ENCODE measurements around the gene AIM2. TPM values are rescaled to one million over a fixed set of nuclear protein-coding genes. Genes with fewer than 3 reads are reported as not detected.
A peak's percentile ranks its signal among the peaks of the same experiment; 100 is the strongest.

AIM2 gene
- total and polyA plus RNA-seq, 10 of the 15 experiments (the other 5 are each of a cell fraction or from before 2014, with no cell fraction given), result 7.9 to 35.7 (median 12.8) TPM

DNA sequence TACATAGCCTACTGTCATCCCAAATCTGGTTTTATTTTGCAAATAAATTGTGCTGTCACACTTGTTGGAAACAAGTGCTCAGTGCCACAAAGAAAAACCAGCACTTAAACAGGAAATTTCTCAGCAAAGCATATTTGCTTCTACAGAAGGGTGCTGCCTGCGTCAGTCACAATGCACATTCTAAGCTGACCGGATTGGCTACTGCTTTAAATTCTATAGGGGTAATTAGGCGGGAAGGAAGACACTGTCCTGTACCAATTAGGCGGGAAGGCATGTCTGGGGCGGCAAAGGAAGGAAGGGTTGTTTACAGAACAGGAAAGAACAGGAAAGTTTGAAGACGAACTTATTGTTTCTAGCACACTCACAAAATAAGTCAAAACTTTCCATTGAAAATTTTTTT is 64.1 kb downstream of the AIM2 start (continued):
- TF ChIP-seq, protein P1, sequence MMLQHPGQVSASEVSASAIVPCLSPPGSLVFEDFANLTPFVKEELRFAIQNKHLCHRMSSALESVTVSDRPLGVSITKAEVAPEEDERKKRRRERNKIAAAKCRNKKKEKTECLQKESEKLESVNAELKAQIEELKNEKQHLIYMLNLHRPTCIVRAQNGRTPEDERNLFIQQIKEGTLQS (IDR thresholded peaks at IDR 0.05; ENCODE audit: borderline replicate concordance, extremely low read depth, low read depth, low read length), result no peak
- TF ChIP-seq, protein P2, sequence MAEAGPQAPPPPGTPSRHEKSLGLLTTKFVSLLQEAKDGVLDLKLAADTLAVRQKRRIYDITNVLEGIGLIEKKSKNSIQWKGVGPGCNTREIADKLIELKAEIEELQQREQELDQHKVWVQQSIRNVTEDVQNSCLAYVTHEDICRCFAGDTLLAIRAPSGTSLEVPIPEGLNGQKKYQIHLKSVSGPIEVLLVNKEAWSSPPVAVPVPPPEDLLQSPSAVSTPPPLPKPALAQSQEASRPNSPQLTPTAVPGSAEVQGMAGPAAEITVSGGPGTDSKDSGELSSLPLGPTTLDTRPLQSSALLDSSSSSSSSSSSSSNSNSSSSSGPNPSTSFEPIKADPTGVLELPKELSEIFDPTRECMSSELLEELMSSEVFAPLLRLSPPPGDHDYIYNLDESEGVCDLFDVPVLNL (IDR thresholded peaks at IDR 0.05; ENCODE audit: low read depth, low read length), result peak; percentile 68
- TF ChIP-seq PBX3 (IDR thresholded peaks at IDR 0.05; ENCODE audit: insufficient replicate concordance, low read depth, low read length) (peak; percentile 35), E4F1 (IDR thresholded peaks at IDR 0.05; ENCODE audit: borderline replicate concordance, partially characterized antibody) (no peak), POU2F2 (IDR thresholded peaks at IDR 0.05; ENCODE audit: borderline replicate concordance, low read depth, low read length) (peak; percentile 59; the same call in 1 of the 3 replicates), E2F8 (IDR thresholded peaks at IDR 0.05; ENCODE audit: low read depth, partially characterized antibody) (peak; percentile 80), MXI1 (IDR thresholded peaks at IDR 0.05; ENCODE audit: low read depth, low read length) (peak; percentile 67; the same call in 1 of the 2 replicates), RB1 (IDR thresholded peaks at IDR 0.05; ENCODE audit: borderline replicate concordance) (peak; percentile 80; the same call in 1 of the 2 replicates), SIN3A (IDR thresholded peaks at IDR 0.05; ENCODE audit: low read depth, low read length) (0 out of 2 replicates have a peak, but pooled peaks have one; percentile 50), PAX8 (IDR thresholded peaks at IDR 0.05) (no peak), RUNX3 (IDR thresholded peaks at IDR 0.05; ENCODE audit: low read length) (no peak), ZNF24 (IDR thresholded peaks at IDR 0.05) (no peak), BHLHE40 (IDR thresholded peaks at IDR 0.05; ENCODE audit: borderline replicate concordance in 1 of 2, low read depth in 2 of 2, low read length in 1 of 2) (0 out of 4 replicates have a peak, but pooled peaks of 1 of the 2 experiments have one; percentile 1), HDAC6 (IDR thresholded peaks at IDR 0.05; ENCODE audit: unreplicated experiment) (no peak), IKZF1 (conservative IDR thresholded peaks at IDR 0.05) (0 out of 2 replicates have a peak, but pooled peaks have one; percentile 24)
- TF ChIP-seq, protein P3, sequence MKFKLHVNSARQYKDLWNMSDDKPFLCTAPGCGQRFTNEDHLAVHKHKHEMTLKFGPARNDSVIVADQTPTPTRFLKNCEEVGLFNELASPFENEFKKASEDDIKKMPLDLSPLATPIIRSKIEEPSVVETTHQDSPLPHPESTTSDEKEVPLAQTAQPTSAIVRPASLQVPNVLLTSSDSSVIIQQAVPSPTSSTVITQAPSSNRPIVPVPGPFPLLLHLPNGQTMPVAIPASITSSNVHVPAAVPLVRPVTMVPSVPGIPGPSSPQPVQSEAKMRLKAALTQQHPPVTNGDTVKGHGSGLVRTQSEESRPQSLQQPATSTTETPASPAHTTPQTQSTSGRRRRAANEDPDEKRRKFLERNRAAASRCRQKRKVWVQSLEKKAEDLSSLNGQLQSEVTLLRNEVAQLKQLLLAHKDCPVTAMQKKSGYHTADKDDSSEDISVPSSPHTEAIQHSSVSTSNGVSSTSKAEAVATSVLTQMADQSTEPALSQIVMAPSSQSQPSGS (IDR thresholded peaks at IDR 0.05; ENCODE audit: low read length), result 0 out of 2 replicates have a peak, but pooled peaks have one; percentile 1

Data from GM12878 (cell line).